Erythroblast (primary cell): Measurements from ENCODE around the gene ORAI2.
"Not testable (repeated sequence)": the region's sequence is repeated elsewhere in the genome, so short reads cannot be mapped to it uniquely, and the experiment has no call there.

Source experiments
- DNase-seq, 2 experiments: peaks; one replicate each; lab custom pipeline; 2025; lab: John Stamatoyannopoulos, UW
- GATA1 ChIP-seq: IDR thresholded peaks from 2 replicates; pipeline ENCODE4 v1.6.1; 2011; ENCODE audit warnings: low read depth, mild to moderate bottlenecking, control low read depth, low read length, moderate library complexity
- POLR2A ChIP-seq: IDR thresholded peaks from 2 replicates; pipeline ENCODE4 v1.6.1; 2011; ENCODE audit warnings: mild to moderate bottlenecking, low read length

The ORAI2 gene

GRCh38 chr7:102446387-102447156 is 13.2 kb downstream of the ORAI2 start:
- DNase-seq: no peak
- TF ChIP-seq GATA1: no peak
- no peak for TF ChIP-seq POLR2A

DNA sequence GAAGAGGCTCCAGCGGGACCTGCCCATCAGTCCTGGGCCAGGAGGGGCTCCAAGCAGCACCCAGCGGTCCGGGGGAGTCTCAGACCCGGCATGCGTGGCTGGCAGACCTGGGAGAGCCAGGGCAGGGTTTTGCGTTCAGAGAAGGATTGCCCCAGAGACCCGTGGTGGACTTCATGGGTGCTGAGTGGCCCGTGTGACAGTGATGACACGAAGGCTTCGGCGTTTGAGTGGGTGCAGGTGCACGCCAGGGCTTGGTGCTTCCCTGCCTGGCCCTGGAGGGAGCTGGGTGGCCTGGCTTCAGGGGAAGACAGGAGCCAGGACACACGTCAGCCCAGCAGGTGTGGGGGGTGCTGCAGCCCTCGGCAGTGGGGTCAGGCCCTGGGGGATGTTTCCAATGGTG is 13.9 kb downstream of the ORAI2 start:
- TF ChIP-seq POLR2A: no peak
- no peak for TF ChIP-seq GATA1

DNA sequence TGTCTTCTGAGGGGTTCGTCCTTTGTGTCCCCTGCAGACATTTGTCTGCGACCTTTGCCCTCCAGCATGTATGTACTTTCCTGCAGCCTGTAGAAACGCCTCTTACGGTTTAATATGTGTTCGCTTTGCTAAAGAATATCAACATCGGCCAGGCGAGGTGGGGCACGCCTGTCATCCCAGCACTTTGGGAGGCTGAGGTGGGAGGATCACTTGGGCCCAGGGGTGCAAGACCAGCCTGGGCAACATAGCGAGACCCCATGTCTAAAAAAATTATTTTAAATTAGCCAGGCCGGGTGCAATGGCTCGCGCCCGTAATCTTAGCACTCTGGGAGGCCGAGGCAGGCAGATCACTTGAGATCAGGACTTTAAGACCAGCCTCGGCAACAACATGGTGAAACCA is 15.8 kb downstream of the ORAI2 start:
- DNase-seq: no peak
- TF ChIP-seq POLR2A (no peak), GATA1 (no peak)

More for the DNA sequence above, 13.9 kb downstream of the ORAI2 start:
- DNase-seq: no peak

DNA sequence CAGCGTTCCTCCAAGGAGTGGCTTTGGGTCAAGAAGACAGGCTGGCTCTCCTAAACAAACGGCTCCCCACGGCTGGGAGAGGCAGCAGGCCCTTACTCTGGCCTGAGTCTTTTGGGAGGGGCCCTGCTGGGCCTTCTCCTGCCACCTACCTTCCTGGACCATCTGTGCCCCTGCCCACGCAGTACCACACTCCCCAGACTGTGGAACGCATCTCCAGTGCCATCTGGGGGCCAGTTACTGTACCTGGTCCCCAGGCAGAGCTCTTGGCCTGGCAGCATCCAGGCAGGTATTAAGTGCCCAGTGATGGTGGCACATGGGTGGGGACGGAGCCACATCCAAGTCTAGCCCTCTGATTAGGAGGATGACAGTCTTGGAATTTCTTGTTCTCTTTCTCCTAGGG is 16.9 kb downstream of the ORAI2 start:
- no peak for TF ChIP-seq GATA1
- no peak for TF ChIP-seq POLR2A
- DNase-seq: no peak

GRCh38 chr7:102451371-102452054 is 18.1 kb downstream of the ORAI2 start:
- TF ChIP-seq POLR2A (no peak), GATA1 (no peak)
- DNase-seq: no peak

GRCh38 chr7:102452451-102452850 is 19.1 kb downstream of the ORAI2 start:
- no peak for TF ChIP-seq POLR2A
- no peak for TF ChIP-seq GATA1

GRCh38 chr7:102453319-102453718 is 19.9 kb downstream of the ORAI2 start:
- DNase-seq: no peak
- TF ChIP-seq POLR2A (no peak), GATA1 (no peak)

More at GRCh38 chr7:102452451-102452850, 19.1 kb downstream of the ORAI2 start:
- DNase-seq: no peak

GRCh38 chr7:102454468-102454867 is 21.1 kb downstream of the ORAI2 start:
- no peak for TF ChIP-seq POLR2A
- TF ChIP-seq GATA1: no peak
- no peak for DNase-seq

DNA sequence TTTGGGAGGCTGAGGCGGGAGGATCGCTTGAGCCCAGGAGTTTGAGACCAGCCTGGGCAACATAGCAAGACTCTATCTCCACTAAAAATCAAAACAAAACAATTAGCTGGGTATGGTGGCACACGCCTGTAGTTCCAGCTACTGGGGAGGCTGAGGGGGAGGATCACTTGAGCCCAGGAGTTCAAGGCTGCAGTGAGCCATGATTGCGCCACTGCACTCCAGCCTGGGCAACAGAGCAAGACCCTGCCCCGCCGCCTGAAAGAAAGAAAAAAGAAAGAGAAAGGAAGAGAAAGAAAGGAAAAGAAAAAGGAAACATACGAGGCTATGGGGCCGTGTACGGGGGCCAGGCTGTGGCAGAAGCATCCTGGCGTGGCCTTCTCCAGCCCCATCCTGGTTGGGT is 21.6 kb downstream of the ORAI2 start:
- not testable (repeated sequence) for DNase-seq
- peak; percentile 14 for TF ChIP-seq POLR2A

GRCh38 chr7:102455596-102455995 is 22.2 kb downstream of the ORAI2 start:
- TF ChIP-seq POLR2A (no peak), GATA1 (no peak)
- DNase-seq: no peak

DNA sequence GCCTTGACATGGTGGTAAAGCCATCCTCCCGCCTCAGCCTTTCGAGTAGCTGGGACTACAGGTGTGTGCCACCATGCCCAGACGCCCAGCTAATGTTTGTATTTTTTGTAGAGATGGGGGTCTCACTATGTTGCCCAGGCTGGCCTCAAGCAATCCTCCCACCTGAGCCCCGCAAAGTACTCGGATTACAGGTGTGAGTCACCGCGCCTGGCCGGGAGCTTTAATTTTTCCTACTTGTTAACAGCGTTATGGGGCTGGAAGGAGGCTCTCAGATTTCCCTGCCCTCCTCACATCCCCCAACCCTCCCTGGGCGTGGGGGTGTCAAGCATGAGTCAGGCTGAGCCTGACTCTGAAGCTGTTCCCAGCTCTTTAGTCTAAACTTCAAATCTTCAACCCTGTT is 23.0 kb downstream of the ORAI2 start:
- TF ChIP-seq POLR2A (no peak), GATA1 (no peak)
- no peak for DNase-seq

DNA sequence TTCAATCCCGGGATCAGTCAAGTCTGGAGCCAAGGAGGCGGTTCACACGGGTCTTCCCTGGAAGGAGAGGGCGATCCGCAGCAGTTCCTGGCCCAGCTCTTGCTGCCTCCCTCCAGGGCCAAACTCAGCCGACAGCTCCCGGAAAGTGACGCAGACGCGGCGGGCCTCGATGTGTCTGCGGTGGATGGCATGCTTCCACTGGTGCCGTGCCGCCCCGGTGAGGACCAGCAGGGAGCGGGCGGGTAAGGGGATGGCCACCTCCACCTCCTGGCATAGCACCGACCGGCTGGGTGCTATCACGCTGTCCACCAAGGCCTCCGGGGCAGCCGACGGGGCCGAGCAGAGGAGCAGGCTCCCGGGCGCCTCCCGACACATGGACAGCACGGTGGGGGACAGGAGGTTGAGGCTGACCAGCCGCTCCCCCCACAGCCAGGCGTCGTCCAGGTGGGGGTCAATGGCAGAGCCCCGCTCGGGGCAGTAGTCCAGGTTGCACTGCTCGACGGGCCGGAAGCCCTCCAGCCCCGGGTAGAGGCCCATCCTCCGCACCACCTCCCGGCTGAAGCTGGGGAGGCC is 24.1 kb downstream of the ORAI2 start:
- TF ChIP-seq GATA1 (no peak), POLR2A (no peak)
- no peak for DNase-seq

DNA sequence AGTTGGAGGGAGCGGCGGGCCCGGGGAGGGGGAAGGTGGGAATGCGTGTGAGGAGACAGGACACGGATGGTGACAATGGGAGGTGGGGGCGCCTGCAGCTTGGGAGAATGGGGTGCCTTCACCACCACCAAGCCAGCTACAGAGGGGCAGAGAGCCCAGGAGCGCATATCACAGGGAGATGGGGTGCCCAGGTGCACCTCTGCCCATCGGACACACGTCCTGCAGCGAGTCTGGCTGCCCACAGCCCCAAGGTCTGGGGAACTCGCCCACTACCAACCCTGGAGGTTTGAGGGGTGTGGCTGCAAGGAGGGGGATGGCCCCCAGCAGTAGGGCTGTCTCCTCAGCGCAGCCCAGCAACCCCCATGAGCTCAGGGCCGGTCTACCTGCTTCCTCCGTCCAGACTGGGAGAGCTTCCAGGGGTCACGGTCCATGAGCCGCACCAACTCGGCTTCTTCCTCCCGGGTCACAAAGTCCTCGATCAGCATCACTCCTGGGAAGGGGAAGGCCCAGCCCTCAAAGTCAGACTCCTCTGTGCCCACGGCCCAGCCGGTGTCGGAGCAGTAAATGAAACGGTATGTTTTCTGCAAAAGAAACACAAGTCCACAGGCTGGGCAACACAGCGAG is 26.0 kb downstream of the ORAI2 start:
- no peak for TF ChIP-seq POLR2A
- TF ChIP-seq GATA1: no peak
- DNase-seq: no peak

- no peak for DNase-seq
- TF ChIP-seq POLR2A: no peak
- no peak for TF ChIP-seq GATA1
These were observed 27.1 kb downstream of the ORAI2 start for GRCh38 chr7:102460467-102460866.
